Measurements from ENCODE around the gene GIMAP6.

DNA sequence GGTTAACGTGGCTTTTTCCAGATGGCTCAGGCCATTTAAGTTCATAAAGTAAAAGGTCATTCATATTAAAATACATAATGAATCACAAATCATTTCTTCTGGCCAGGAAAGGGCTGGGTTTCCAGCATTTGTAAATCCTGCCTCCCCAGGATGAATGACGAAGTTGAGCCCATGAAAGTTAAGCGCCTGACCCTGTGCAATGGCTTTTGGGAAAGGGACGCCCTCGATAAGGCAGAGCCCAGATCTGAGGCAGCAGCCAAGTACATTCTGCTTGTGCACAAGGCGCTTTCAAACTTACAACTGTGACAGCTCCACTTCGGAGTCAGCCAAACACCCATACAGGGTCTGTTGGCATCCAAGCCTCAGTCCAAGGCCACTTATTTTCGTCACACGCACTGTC is 2.8 kb downstream of the GIMAP6 start:
- TF ChIP-seq POLR2A (IDR thresholded peaks at IDR 0.05; ENCODE audit: low read depth, low read length) (no peak), RFX5 (IDR thresholded peaks at IDR 0.05; ENCODE audit: low read depth, low read length) (no peak), RCOR1 (IDR thresholded peaks at IDR 0.05; ENCODE audit: insufficient replicate concordance, low read length) (no peak), RAD21 (IDR thresholded peaks at IDR 0.05; ENCODE audit: low read length) (no peak)
- TF ChIP-seq, protein P1, sequence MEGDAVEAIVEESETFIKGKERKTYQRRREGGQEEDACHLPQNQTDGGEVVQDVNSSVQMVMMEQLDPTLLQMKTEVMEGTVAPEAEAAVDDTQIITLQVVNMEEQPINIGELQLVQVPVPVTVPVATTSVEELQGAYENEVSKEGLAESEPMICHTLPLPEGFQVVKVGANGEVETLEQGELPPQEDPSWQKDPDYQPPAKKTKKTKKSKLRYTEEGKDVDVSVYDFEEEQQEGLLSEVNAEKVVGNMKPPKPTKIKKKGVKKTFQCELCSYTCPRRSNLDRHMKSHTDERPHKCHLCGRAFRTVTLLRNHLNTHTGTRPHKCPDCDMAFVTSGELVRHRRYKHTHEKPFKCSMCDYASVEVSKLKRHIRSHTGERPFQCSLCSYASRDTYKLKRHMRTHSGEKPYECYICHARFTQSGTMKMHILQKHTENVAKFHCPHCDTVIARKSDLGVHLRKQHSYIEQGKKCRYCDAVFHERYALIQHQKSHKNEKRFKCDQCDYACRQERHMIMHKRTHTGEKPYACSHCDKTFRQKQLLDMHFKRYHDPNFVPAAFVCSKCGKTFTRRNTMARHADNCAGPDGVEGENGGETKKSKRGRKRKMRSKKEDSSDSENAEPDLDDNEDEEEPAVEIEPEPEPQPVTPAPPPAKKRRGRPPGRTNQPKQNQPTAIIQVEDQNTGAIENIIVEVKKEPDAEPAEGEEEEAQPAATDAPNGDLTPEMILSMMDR (conservative IDR thresholded peaks at IDR 0.05; ENCODE audit: low read depth, low read length) = no peak
- TF ChIP-seq, protein P2, sequence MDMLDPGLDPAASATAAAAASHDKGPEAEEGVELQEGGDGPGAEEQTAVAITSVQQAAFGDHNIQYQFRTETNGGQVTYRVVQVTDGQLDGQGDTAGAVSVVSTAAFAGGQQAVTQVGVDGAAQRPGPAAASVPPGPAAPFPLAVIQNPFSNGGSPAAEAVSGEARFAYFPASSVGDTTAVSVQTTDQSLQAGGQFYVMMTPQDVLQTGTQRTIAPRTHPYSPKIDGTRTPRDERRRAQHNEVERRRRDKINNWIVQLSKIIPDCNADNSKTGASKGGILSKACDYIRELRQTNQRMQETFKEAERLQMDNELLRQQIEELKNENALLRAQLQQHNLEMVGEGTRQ (IDR thresholded peaks at IDR 0.05; ENCODE audit: low read depth, low read length) = no peak
